Measurements from ENCODE around the gene BBS9.

BBS9 gene

GRCh38 chr7:33373195-33373594, 243.8 kb downstream of the BBS9 start:
- Histone ChIP-seq H3K4ac (ENCODE audit: low read depth in 1 of 2, low read length in 2 of 2) (no peak overlapping the region), H3K14ac (ENCODE audit: low read length in 2 of 2) (no peak overlapping the region), H3K9ac (ENCODE audit: low read length) (no peak overlapping the region), H3K18ac (ENCODE audit: low read depth in 1 of 2, low read length in 2 of 2) (no peak overlapping the region), H3K9me3 (ENCODE audit: control insufficient read depth, low read length) (peaks cover 11% of the 10 kb centered on the region), H2BK120ac (ENCODE audit: low read depth, low read length) (no peak overlapping the region), H3K4me3 (ENCODE audit: insufficient read depth in 1 of 2, low read depth in 1 of 2, low read length in 2 of 2) (no peak overlapping the region), H2BK12ac (ENCODE audit: low read length in 2 of 2) (no peak overlapping the region), H3K36me3 (ENCODE audit: control insufficient read depth in 1 of 2, insufficient read depth in 2 of 2, low read depth in 1 of 2, low read length in 2 of 2) (peaks cover 0 to 2% of the 10 kb centered on the region in 2 experiments), H3K23ac (ENCODE audit: low read length in 2 of 2) (no peak overlapping the region), H4K8ac (ENCODE audit: low read length) (no peak overlapping the region), H3K27me3 (ENCODE audit: control insufficient read depth in 1 of 2, insufficient read depth in 1 of 2, low read length in 2 of 2) (no peaks in the 10 kb centered on the region), H2AK5ac (ENCODE audit: low read length, severe bottlenecking) (no peak overlapping the region), H2BK15ac (ENCODE audit: low read depth, poor library complexity, severe bottlenecking) (no peak overlapping the region), H2AFZ (ENCODE audit: low read depth, low read length) (no peak overlapping the region), H3K4me2 (ENCODE audit: low read length, poor library complexity, severe bottlenecking) (no peak overlapping the region), H3K4me1 (ENCODE audit: control insufficient read depth, insufficient read depth, low read depth, low read length) (no peaks in the 10 kb centered on the region), H3K79me1 (replicated peaks; ENCODE audit: low read length, poor library complexity, severe bottlenecking) (no peaks in the 10 kb centered on the region), H3K27ac (ENCODE audit: low read length, poor library complexity, severe bottlenecking) (no peak overlapping the region), H2BK5ac (ENCODE audit: low read depth, low read length, poor library complexity, severe bottlenecking) (no peak overlapping the region), H4K91ac (ENCODE audit: low read length) (no peak overlapping the region)
- DNase-seq = no peak
- WGBS = no CpG with 5 or more reads among the region's 3 CpGs

GRCh38 chr7:33379891-33380525, 250.6 kb downstream of the BBS9 start:
- Histone ChIP-seq H3K36me3 (ENCODE audit: control insufficient read depth in 1 of 2, insufficient read depth in 2 of 2, low read depth in 1 of 2, low read length in 2 of 2) (peaks cover 10 to 29% of the 10 kb centered on the region in 2 experiments), H3K14ac (ENCODE audit: low read length in 2 of 2) (peak overlapping the region in 1 of 2 experiments; percentile 35), H3K4me1 (ENCODE audit: control insufficient read depth, insufficient read depth, low read depth, low read length) (no peaks in the 10 kb centered on the region), H3K23ac (ENCODE audit: low read length in 2 of 2) (no peak overlapping the region), H2AFZ (ENCODE audit: low read depth, low read length) (no peak overlapping the region), H2BK15ac (ENCODE audit: low read depth, poor library complexity, severe bottlenecking) (no peak overlapping the region), H3K4me3 (ENCODE audit: insufficient read depth in 1 of 2, low read depth in 1 of 2, low read length in 2 of 2) (no peak overlapping the region), H3K79me1 (replicated peaks; ENCODE audit: low read length, poor library complexity, severe bottlenecking) (no peaks in the 10 kb centered on the region), H3K4me2 (ENCODE audit: low read length, poor library complexity, severe bottlenecking) (no peak overlapping the region), H3K9ac (ENCODE audit: low read length) (no peak overlapping the region), H3K18ac (ENCODE audit: low read depth in 1 of 2, low read length in 2 of 2) (no peak overlapping the region), H3K27ac (ENCODE audit: low read length, poor library complexity, severe bottlenecking) (no peak overlapping the region), H2BK120ac (ENCODE audit: low read depth, low read length) (no peak overlapping the region), H3K9me3 (ENCODE audit: control insufficient read depth, low read length) (no peaks in the 10 kb centered on the region), H2AK5ac (ENCODE audit: low read length, severe bottlenecking) (no peak overlapping the region), H4K91ac (ENCODE audit: low read length) (no peak overlapping the region), H4K8ac (ENCODE audit: low read length) (no peak overlapping the region), H2BK5ac (ENCODE audit: low read depth, low read length, poor library complexity, severe bottlenecking) (no peak overlapping the region), H2BK12ac (ENCODE audit: low read length in 2 of 2) (no peak overlapping the region), H3K27me3 (ENCODE audit: control insufficient read depth in 1 of 2, insufficient read depth in 1 of 2, low read length in 2 of 2) (no peaks in the 10 kb centered on the region), H3K4ac (ENCODE audit: low read depth in 1 of 2, low read length in 2 of 2) (no peak overlapping the region)
- WGBS = 99% methylated on average over 4 of the region's 4 CpGs
- DNase-seq = no peak

GRCh38 chr7:33388332-33388731, 259.0 kb downstream of the BBS9 start:
- DNase-seq = no peak
- no peak overlapping the region for H2BK12ac ChIP-seq (ENCODE audit: low read length in 2 of 2)
- WGBS = 100% methylated on average over 2 of the region's 3 CpGs
- H2BK120ac ChIP-seq (ENCODE audit: low read depth, low read length) = no peak overlapping the region
- H4K8ac ChIP-seq (ENCODE audit: low read length) = no peak overlapping the region
- no peak overlapping the region for H3K14ac ChIP-seq (ENCODE audit: low read length in 2 of 2)
- H3K27me3 ChIP-seq (ENCODE audit: control insufficient read depth in 1 of 2, insufficient read depth in 1 of 2, low read length in 2 of 2) = no peaks in the 10 kb centered on the region
- no peak overlapping the region for H3K4me2 ChIP-seq (ENCODE audit: low read length, poor library complexity, severe bottlenecking)
- H2AK5ac ChIP-seq (ENCODE audit: low read length, severe bottlenecking) = no peak overlapping the region
- H3K79me1 ChIP-seq (replicated peaks; ENCODE audit: low read length, poor library complexity, severe bottlenecking) = no peaks in the 10 kb centered on the region
- H3K27ac ChIP-seq (ENCODE audit: low read length, poor library complexity, severe bottlenecking) = no peak overlapping the region
- H3K9me3 ChIP-seq (ENCODE audit: control insufficient read depth, low read length) = no peaks in the 10 kb centered on the region
- H3K4me1 ChIP-seq (ENCODE audit: control insufficient read depth, insufficient read depth, low read depth, low read length) = peaks cover 3% of the 10 kb centered on the region
- H3K9ac ChIP-seq (ENCODE audit: low read length) = no peak overlapping the region
- no peak overlapping the region for H2BK15ac ChIP-seq (ENCODE audit: low read depth, poor library complexity, severe bottlenecking)
- no peak overlapping the region for H2BK5ac ChIP-seq (ENCODE audit: low read depth, low read length, poor library complexity, severe bottlenecking)
- no peak overlapping the region for H4K91ac ChIP-seq (ENCODE audit: low read length)
- peaks cover 0 to 19% of the 10 kb centered on the region in 2 experiments for H3K36me3 ChIP-seq (ENCODE audit: control insufficient read depth in 1 of 2, insufficient read depth in 2 of 2, low read depth in 1 of 2, low read length in 2 of 2)
- no peak overlapping the region for H2AFZ ChIP-seq (ENCODE audit: low read depth, low read length)
- H3K4me3 ChIP-seq (ENCODE audit: insufficient read depth in 1 of 2, low read depth in 1 of 2, low read length in 2 of 2) = no peak overlapping the region
- H3K18ac ChIP-seq (ENCODE audit: low read depth in 1 of 2, low read length in 2 of 2) = no peak overlapping the region
- no peak overlapping the region for H3K4ac ChIP-seq (ENCODE audit: low read depth in 1 of 2, low read length in 2 of 2)
- no peak overlapping the region for H3K23ac ChIP-seq (ENCODE audit: low read length in 2 of 2)

- Histone ChIP-seq H3K18ac (ENCODE audit: low read depth in 1 of 2, low read length in 2 of 2) (no peak overlapping the region), H3K27me3 (ENCODE audit: control insufficient read depth in 1 of 2, insufficient read depth in 1 of 2, low read length in 2 of 2) (no peaks in the 10 kb centered on the region), H2AFZ (ENCODE audit: low read depth, low read length) (no peak overlapping the region), H2BK120ac (ENCODE audit: low read depth, low read length) (no peak overlapping the region), H3K4me2 (ENCODE audit: low read length, poor library complexity, severe bottlenecking) (no peak overlapping the region), H3K36me3 (ENCODE audit: control insufficient read depth in 1 of 2, insufficient read depth in 2 of 2, low read depth in 1 of 2, low read length in 2 of 2) (peaks cover 0 to 10% of the 10 kb centered on the region in 2 experiments), H3K79me1 (replicated peaks; ENCODE audit: low read length, poor library complexity, severe bottlenecking) (no peaks in the 10 kb centered on the region), H3K4me3 (ENCODE audit: insufficient read depth in 1 of 2, low read depth in 1 of 2, low read length in 2 of 2) (no peak overlapping the region), H3K9ac (ENCODE audit: low read length) (no peak overlapping the region), H2AK5ac (ENCODE audit: low read length, severe bottlenecking) (no peak overlapping the region), H4K8ac (ENCODE audit: low read length) (no peak overlapping the region), H2BK5ac (ENCODE audit: low read depth, low read length, poor library complexity, severe bottlenecking) (no peak overlapping the region), H3K9me3 (ENCODE audit: control insufficient read depth, low read length) (peaks cover 4% of the 10 kb centered on the region), H3K27ac (ENCODE audit: low read length, poor library complexity, severe bottlenecking) (no peak overlapping the region), H3K23ac (ENCODE audit: low read length in 2 of 2) (no peak overlapping the region), H2BK15ac (ENCODE audit: low read depth, poor library complexity, severe bottlenecking) (no peak overlapping the region), H4K91ac (ENCODE audit: low read length) (no peak overlapping the region), H3K14ac (ENCODE audit: low read length in 2 of 2) (no peak overlapping the region), H2BK12ac (ENCODE audit: low read length in 2 of 2) (no peak overlapping the region), H3K4me1 (ENCODE audit: control insufficient read depth, insufficient read depth, low read depth, low read length) (peaks cover 3% of the 10 kb centered on the region), H3K4ac (ENCODE audit: low read depth in 1 of 2, low read length in 2 of 2) (no peak overlapping the region)
- no peak for DNase-seq
- WGBS = 85% methylated on average over 1 of the region's 1 CpG
Observed at GRCh38 chr7:33392148-33392547, 262.8 kb downstream of the BBS9 start.
